WI38 (cell line): ENCODE results near the gene HELLS.
"Not testable (repeated sequence)": the region's sequence is repeated elsewhere in the genome, so short reads cannot be mapped to it uniquely, and the experiment has no call there.

Experiments used
- H3K4me3 ChIP-seq: 2 replicates; pipeline ENCODE4 v1.5.1; 2011; ENCODE audit warnings: low read depth, mild to moderate bottlenecking, control low read depth, low read length
- CTCF ChIP-seq: IDR thresholded peaks from 2 replicates; pipeline ENCODE4 v1.5.1; 2012; ENCODE audit warnings: low read depth, mild to moderate bottlenecking, control low read depth, low read length

The HELLS gene

GRCh38 chr10:94631077-94631875 lies 85.7 kb downstream of the HELLS start:
- H3K4me3 ChIP-seq, result no peak overlapping the region
- TF ChIP-seq CTCF, result no peak

- TF ChIP-seq CTCF, result no peak
Measured at GRCh38 chr10:94632954-94633353, 87.4 kb downstream of the HELLS start.

GRCh38 chr10:94638097-94638496 lies 92.5 kb downstream of the HELLS start:
- H3K4me3 ChIP-seq, result not testable (repeated sequence)

More at GRCh38 chr10:94632954-94633353, 87.4 kb downstream of the HELLS start:
- no peak overlapping the region for H3K4me3 ChIP-seq

GRCh38 chr10:94639902-94640301 lies 94.3 kb downstream of the HELLS start:
- H3K4me3 ChIP-seq, result no peak overlapping the region
- no peak for TF ChIP-seq CTCF

- TF ChIP-seq CTCF, result no peak
- H3K4me3 ChIP-seq, result no peak overlapping the region
Measured at GRCh38 chr10:94640562-94640961, 95.0 kb downstream of the HELLS start.

- no peak overlapping the region for H3K4me3 ChIP-seq
- TF ChIP-seq CTCF, result no peak
Measured at GRCh38 chr10:94641480-94641879, 95.9 kb downstream of the HELLS start.

GRCh38 chr10:94644352-94644751 lies 98.8 kb downstream of the HELLS start:
- no peak for TF ChIP-seq CTCF
- H3K4me3 ChIP-seq, result no peak overlapping the region

- H3K4me3 ChIP-seq, result no peak overlapping the region
- TF ChIP-seq CTCF, result no peak
Measured at GRCh38 chr10:94645285-94645684, 99.7 kb downstream of the HELLS start.
